ENCODE results near the gene RND3.

Gene RND3

DNA sequence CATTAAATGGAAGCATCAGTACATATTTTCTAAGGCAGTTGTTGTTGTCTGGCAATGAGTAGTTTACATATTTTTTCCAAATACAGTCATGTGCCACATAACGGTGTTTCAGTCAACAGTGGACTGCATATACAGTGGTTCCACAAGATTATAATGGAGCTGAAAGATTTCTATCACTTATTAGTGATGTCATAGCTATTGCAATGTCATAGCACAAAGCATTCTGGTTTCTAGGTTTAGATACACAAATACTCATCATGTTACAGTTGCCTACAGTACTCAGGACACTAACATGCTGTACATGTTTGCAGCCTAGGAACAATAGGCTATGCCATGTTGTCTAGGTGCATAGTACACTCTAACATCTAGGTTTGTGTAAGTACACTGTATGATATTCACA, 45.0 kb downstream of the RND3 start:
- no peaks in the 10 kb centered on the region for H3K4me1 ChIP-seq (ENCODE audit: control insufficient read depth, insufficient read depth, low read length)
- no peaks in the 10 kb centered on the region for H3K9me3 ChIP-seq (ENCODE audit: control insufficient read depth, low read length)
- no peak overlapping the region for H3K4me3 ChIP-seq (ENCODE audit: insufficient read depth, low read depth, low read length)
- WGBS, 2 experiments = 100% methylated on average over 1 of the region's 1 CpG
- H3K27ac ChIP-seq (ENCODE audit: insufficient read depth, low read depth, low read length, poor library complexity, severe bottlenecking) = no peak overlapping the region
- no peaks in the 10 kb centered on the region for H3K27me3 ChIP-seq (ENCODE audit: control insufficient read depth, insufficient read depth, low read length, poor library complexity, severe bottlenecking)
- H3K36me3 ChIP-seq (ENCODE audit: control insufficient read depth, insufficient read depth, low read length) = no peaks in the 10 kb centered on the region

DNA sequence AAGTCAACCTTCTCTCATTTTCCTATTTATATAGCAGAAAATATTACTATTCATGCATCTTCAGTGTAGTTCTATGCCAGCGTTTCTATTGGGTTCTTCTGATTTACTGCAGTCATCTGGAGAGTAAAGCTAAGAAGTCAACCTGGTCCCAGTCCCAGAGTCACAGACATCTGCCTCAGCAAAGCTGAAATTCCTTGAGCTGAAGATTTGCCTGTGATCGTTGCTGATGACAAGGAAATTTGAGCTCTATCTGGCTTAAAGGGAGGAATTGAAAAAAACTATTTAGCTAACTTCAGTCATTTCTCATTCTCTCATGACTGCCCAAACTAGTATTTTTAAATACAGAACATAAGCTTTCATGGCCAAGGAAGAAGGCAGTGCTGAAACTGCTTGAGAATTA, 45.7 kb downstream of the RND3 start:
- WGBS, 2 experiments = 98 to 100% methylated on average over 2 of the region's 2 CpGs
- H3K27me3 ChIP-seq (ENCODE audit: control insufficient read depth, insufficient read depth, low read length, poor library complexity, severe bottlenecking) = no peaks in the 10 kb centered on the region
- H3K36me3 ChIP-seq (ENCODE audit: control insufficient read depth, insufficient read depth, low read length) = no peaks in the 10 kb centered on the region
- H3K9me3 ChIP-seq (ENCODE audit: control insufficient read depth, low read length) = no peaks in the 10 kb centered on the region
- no peak overlapping the region for H3K4me3 ChIP-seq (ENCODE audit: insufficient read depth, low read depth, low read length)
- H3K4me1 ChIP-seq (ENCODE audit: control insufficient read depth, insufficient read depth, low read length) = no peaks in the 10 kb centered on the region
- H3K27ac ChIP-seq (ENCODE audit: insufficient read depth, low read depth, low read length, poor library complexity, severe bottlenecking) = no peak overlapping the region

- WGBS, 2 experiments = 86% methylated on average over 1 of the region's 2 CpGs; no CpG with 5 or more reads in 1 of the 2 experiments
- no peak overlapping the region for H3K4me3 ChIP-seq (ENCODE audit: insufficient read depth, low read depth, low read length)
- H3K27ac ChIP-seq (ENCODE audit: insufficient read depth, low read depth, low read length, poor library complexity, severe bottlenecking) = no peak overlapping the region
- H3K4me1 ChIP-seq (ENCODE audit: control insufficient read depth, insufficient read depth, low read length) = no peaks in the 10 kb centered on the region
- H3K27me3 ChIP-seq (ENCODE audit: control insufficient read depth, insufficient read depth, low read length, poor library complexity, severe bottlenecking) = no peaks in the 10 kb centered on the region
- H3K9me3 ChIP-seq (ENCODE audit: control insufficient read depth, low read length) = no peaks in the 10 kb centered on the region
- no peaks in the 10 kb centered on the region for H3K36me3 ChIP-seq (ENCODE audit: control insufficient read depth, insufficient read depth, low read length)
Observed at GRCh38 chr2:150441226-150441625, 46.2 kb downstream of the RND3 start.

DNA sequence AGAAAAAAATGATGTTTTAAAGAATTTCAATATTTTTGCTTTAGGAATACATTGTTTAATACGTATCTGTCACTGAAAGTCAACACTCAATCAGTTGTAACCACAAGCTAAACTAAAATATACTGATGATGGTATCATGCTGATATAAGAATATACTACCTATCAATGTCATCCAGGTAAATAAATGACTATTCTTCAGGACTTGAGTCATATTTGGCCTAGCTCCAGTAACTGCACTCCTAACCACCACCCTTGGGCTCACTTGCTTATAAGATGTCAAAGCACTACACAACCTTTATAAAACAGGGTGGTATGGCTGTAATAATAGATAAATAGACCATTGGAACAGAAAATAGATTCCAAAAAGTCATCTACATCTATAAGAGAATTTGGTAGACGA, 48.8 kb downstream of the RND3 start:
- Histone ChIP-seq H3K4me1 (ENCODE audit: control insufficient read depth, insufficient read depth, low read length) (no peaks in the 10 kb centered on the region), H3K9me3 (ENCODE audit: control insufficient read depth, low read length) (no peaks in the 10 kb centered on the region), H3K27ac (ENCODE audit: insufficient read depth, low read depth, low read length, poor library complexity, severe bottlenecking) (no peak overlapping the region), H3K4me3 (ENCODE audit: insufficient read depth, low read depth, low read length) (no peak overlapping the region), H3K27me3 (ENCODE audit: control insufficient read depth, insufficient read depth, low read length, poor library complexity, severe bottlenecking) (no peaks in the 10 kb centered on the region), H3K36me3 (ENCODE audit: control insufficient read depth, insufficient read depth, low read length) (no peaks in the 10 kb centered on the region)
- WGBS, 2 experiments = 100% methylated on average over 1 of the region's 2 CpGs; no CpG with 5 or more reads in 1 of the 2 experiments

- WGBS, 2 experiments = 89 to 97% methylated on average over 2 of the region's 2 CpGs
Observed at GRCh38 chr2:150438041-150438440, 49.4 kb downstream of the RND3 start.

GRCh38 chr2:150432312-150432625, 55.2 kb downstream of the RND3 start:
- no peaks in the 10 kb centered on the region for H3K4me1 ChIP-seq (ENCODE audit: control insufficient read depth, insufficient read depth, low read length)
- no peaks in the 10 kb centered on the region for H3K36me3 ChIP-seq (ENCODE audit: control insufficient read depth, insufficient read depth, low read length)
- no peak overlapping the region for H3K4me3 ChIP-seq (ENCODE audit: insufficient read depth, low read depth, low read length)
- H3K9me3 ChIP-seq (ENCODE audit: control insufficient read depth, low read length) = no peaks in the 10 kb centered on the region
- H3K27ac ChIP-seq (ENCODE audit: insufficient read depth, low read depth, low read length, poor library complexity, severe bottlenecking) = no peak overlapping the region
- H3K27me3 ChIP-seq (ENCODE audit: control insufficient read depth, insufficient read depth, low read length, poor library complexity, severe bottlenecking) = no peaks in the 10 kb centered on the region
- WGBS, 2 experiments = 90 to 92% methylated on average over 3 of the region's 3 CpGs

More at GRCh38 chr2:150438041-150438440, 49.4 kb downstream of the RND3 start:
- Histone ChIP-seq H3K9me3 (ENCODE audit: control insufficient read depth, low read length) (no peaks in the 10 kb centered on the region), H3K4me1 (ENCODE audit: control insufficient read depth, insufficient read depth, low read length) (no peaks in the 10 kb centered on the region), H3K27ac (ENCODE audit: insufficient read depth, low read depth, low read length, poor library complexity, severe bottlenecking) (no peak overlapping the region), H3K4me3 (ENCODE audit: insufficient read depth, low read depth, low read length) (no peak overlapping the region), H3K27me3 (ENCODE audit: control insufficient read depth, insufficient read depth, low read length, poor library complexity, severe bottlenecking) (no peaks in the 10 kb centered on the region), H3K36me3 (ENCODE audit: control insufficient read depth, insufficient read depth, low read length) (no peaks in the 10 kb centered on the region)

DNA sequence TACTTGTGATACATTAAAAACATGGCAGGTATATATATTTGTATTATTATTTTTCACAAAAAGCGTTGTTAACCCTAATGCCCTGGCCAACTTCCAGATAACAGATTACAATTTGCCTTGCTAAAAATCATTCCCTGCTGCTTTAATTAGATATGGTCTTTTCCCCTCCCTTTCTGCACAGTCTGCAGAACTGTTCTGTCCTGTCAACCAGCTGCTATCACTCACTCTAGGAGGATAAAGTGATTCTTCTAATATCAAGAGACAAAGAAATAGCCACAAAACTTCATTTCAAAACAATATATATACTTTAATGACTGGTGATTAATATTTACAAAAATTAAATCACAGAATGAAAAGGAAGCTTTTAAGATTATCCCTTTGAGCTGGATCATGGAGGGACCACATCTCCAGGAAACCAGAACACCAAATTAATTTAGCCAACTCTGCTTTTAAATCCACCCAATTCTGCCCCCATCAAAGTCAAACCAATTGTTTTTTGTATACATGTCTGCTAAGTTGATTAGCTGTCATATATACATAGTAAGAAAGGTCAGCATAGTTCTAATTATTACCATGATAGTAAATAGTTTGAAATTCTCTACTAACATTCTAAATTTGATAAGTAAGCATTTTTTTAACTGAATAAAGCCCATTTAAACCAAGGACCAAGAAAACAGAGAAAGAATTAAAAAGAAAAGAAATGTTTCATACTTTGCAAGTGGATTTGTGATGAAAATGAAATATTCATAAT, 55.7 kb downstream of the RND3 start:
- Histone ChIP-seq H3K27me3 (ENCODE audit: control insufficient read depth, insufficient read depth, low read length, poor library complexity, severe bottlenecking) (no peaks in the 10 kb centered on the region), H3K36me3 (ENCODE audit: control insufficient read depth, insufficient read depth, low read length) (no peaks in the 10 kb centered on the region), H3K4me3 (ENCODE audit: insufficient read depth, low read depth, low read length) (no peak overlapping the region), H3K27ac (ENCODE audit: insufficient read depth, low read depth, low read length, poor library complexity, severe bottlenecking) (no peak overlapping the region), H3K4me1 (ENCODE audit: control insufficient read depth, insufficient read depth, low read length) (no peaks in the 10 kb centered on the region), H3K9me3 (ENCODE audit: control insufficient read depth, low read length) (no peaks in the 10 kb centered on the region)
- WGBS, 2 experiments = 89 to 100% methylated on average over 1 of the region's 1 CpG

DNA sequence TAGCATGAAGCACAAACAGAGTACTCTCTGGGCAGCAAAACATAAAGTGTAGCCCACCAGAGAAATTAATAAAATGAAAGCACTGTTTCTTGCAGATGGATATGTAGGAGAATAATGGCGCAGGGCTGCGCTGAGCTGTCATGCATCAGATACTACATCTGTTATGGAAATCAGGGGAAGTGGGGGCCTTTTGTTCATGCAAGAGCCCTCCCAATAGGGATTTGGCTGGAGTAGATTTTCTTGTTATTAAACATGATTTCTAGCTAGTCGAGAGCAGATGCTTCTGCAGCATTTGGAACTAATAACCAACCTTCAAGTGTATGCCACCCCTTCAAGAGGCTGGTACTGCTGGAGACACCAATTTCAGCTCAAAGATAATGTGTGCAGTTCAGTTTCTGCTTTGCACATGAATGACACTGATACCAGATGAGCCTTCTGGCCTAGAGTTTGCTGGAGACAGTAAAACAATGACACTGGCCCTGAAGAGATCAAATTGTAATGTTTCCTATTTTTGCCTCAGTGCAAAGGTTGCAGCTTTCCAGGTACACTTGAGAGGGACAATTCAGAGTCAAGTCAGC, 58.0 kb downstream of the RND3 start:
- peaks cover 5% of the 10 kb centered on the region for H3K4me1 ChIP-seq (ENCODE audit: control insufficient read depth, insufficient read depth, low read length)
- no peaks in the 10 kb centered on the region for H3K9me3 ChIP-seq (ENCODE audit: control insufficient read depth, low read length)
- no peak overlapping the region for H3K4me3 ChIP-seq (ENCODE audit: insufficient read depth, low read depth, low read length)
- no peaks in the 10 kb centered on the region for H3K36me3 ChIP-seq (ENCODE audit: control insufficient read depth, insufficient read depth, low read length)
- H3K27me3 ChIP-seq (ENCODE audit: control insufficient read depth, insufficient read depth, low read length, poor library complexity, severe bottlenecking) = no peaks in the 10 kb centered on the region
- WGBS, 2 experiments = 87 to 90% methylated on average over 3 of the region's 3 CpGs
- H3K27ac ChIP-seq (ENCODE audit: insufficient read depth, low read depth, low read length, poor library complexity, severe bottlenecking) = no peak overlapping the region

DNA sequence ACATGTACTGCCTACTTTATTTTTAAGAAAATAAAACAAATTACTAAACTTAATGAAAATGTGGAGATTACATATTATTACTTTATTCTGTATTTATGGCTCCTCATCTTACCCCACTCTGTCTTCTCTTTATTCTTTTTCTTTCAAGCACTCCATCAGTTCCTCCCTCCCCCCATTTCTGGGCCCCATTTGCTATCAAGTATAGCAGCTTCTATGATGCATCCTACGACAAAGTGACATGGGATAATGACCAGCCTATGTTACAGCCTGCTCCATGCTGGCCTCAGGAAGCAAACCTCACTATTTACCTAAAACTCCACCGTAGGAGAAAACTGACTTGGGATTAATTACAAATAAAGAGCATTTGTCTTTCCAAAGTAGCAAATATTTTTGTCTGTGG, 58.8 kb downstream of the RND3 start:
- Histone ChIP-seq H3K27ac (ENCODE audit: insufficient read depth, low read depth, low read length, poor library complexity, severe bottlenecking) (no peak overlapping the region), H3K27me3 (ENCODE audit: control insufficient read depth, insufficient read depth, low read length, poor library complexity, severe bottlenecking) (no peaks in the 10 kb centered on the region), H3K4me1 (ENCODE audit: control insufficient read depth, insufficient read depth, low read length) (peaks cover 5% of the 10 kb centered on the region), H3K36me3 (ENCODE audit: control insufficient read depth, insufficient read depth, low read length) (no peaks in the 10 kb centered on the region), H3K9me3 (ENCODE audit: control insufficient read depth, low read length) (no peaks in the 10 kb centered on the region), H3K4me3 (ENCODE audit: insufficient read depth, low read depth, low read length) (no peak overlapping the region)
- 74 to 81% methylated on average over 1 of the region's 2 CpGs for WGBS, 2 experiments

DNA sequence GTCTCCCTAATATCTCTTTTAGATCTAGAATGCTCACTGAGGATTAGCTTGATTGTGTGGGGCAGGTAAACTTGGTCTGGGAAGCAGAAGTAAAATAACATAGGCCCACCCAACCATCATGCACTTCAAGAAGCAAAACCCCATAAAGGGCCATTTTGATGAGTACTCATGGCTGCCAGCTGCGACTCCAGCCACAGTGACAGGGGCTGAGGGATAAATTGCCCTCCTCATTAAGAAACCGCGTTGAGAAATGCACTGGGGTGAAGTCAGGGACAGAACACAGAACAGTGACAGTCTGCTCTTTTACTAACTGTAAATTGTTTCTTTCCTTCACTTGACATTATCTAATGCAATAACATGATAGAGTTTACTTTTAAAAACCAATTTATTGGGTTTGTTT, 60.2 kb downstream of the RND3 start:
- Histone ChIP-seq H3K36me3 (ENCODE audit: control insufficient read depth, insufficient read depth, low read length) (no peaks in the 10 kb centered on the region), H3K4me1 (ENCODE audit: control insufficient read depth, insufficient read depth, low read length) (peaks cover 5% of the 10 kb centered on the region), H3K4me3 (ENCODE audit: insufficient read depth, low read depth, low read length) (no peak overlapping the region), H3K27ac (ENCODE audit: insufficient read depth, low read depth, low read length, poor library complexity, severe bottlenecking) (no peak overlapping the region), H3K9me3 (ENCODE audit: control insufficient read depth, low read length) (no peaks in the 10 kb centered on the region), H3K27me3 (ENCODE audit: control insufficient read depth, insufficient read depth, low read length, poor library complexity, severe bottlenecking) (no peaks in the 10 kb centered on the region)
- 75 to 85% methylated on average over 3 of the region's 3 CpGs for WGBS, 2 experiments
